Skeletal muscle satellite cell (primary cell): Measurements from ENCODE around the gene NGF.
"Not testable (repeated sequence)": the region's sequence is repeated elsewhere in the genome, so short reads cannot be mapped to it uniquely, and the experiment has no call there.

Experiments used
- H3K27me3 ChIP-seq: 2 replicates; pipeline ENCODE4 v1.7.0; 2013; ENCODE audit warnings: low read length; ENCODE audit not compliant: control insufficient read depth, insufficient read depth
- H3K36me3 ChIP-seq: 2 replicates; pipeline ENCODE4 v1.7.0; 2013; ENCODE audit warnings: mild to moderate bottlenecking, control low read depth, low read length; ENCODE audit not compliant: insufficient read depth
- H3K4me1 ChIP-seq: 2 replicates; pipeline ENCODE4 v1.7.0; 2013; ENCODE audit warnings: low read length; ENCODE audit not compliant: control insufficient read depth, insufficient read depth
- H3K4me2 ChIP-seq: 2 replicates; pipeline ENCODE4 v1.7.0; 2013; ENCODE audit warnings: mild to moderate bottlenecking, low read length
- H3K4me3 ChIP-seq: 2 replicates; pipeline ENCODE4 v1.7.0; 2013; ENCODE audit warnings: low read length
- H3K9ac ChIP-seq: 2 replicates; pipeline ENCODE4 v1.7.0; 2013; ENCODE audit warnings: mild to moderate bottlenecking, low read depth, low read length, moderate library complexity
- H3K9me3 ChIP-seq: replicated peaks from 2 replicates; pipeline ENCODE4 v1.7.0; 2013; ENCODE audit warnings: mild to moderate bottlenecking, control low read depth, low read length

The NGF gene

DNA sequence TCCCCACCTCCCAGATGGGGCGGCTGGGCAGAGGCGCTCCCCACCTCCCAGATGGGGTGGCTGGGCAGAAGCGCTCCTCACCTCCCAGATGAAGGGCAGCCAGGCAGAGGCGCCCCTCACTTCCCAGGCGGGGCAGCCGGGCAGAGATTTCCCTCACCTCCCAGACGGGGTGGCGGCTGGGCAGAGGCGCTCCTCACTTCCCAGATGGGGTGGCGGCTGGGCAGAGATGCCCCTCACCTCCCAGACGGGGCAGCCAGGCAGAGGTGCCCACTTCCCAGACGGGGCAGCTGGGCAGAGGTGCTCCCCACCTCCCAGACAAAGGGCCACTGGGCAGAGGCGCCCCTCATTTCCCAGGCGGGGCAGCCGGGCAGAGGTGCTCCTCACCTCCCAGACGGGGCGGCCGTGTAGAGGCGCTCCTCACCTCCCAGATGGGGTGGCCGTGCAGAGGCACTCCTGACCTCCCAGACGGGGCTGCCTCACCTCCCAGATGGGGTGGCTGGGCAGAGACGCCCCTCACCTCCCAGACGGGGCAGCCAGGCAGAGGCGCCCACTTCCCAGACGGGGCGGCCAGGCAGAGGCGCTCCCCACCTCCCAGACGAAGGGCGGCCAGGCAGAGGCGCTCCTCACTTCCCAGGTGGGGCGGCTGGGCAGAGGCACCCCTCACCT lies 21.9 kb upstream of the NGF start:
- H3K27me3 ChIP-seq, H3K4me2 ChIP-seq, H3K9ac ChIP-seq, H3K4me3 ChIP-seq, H3K36me3 ChIP-seq, H3K4me1 ChIP-seq, H3K9me3 ChIP-seq: not testable (repeated sequence)

DNA sequence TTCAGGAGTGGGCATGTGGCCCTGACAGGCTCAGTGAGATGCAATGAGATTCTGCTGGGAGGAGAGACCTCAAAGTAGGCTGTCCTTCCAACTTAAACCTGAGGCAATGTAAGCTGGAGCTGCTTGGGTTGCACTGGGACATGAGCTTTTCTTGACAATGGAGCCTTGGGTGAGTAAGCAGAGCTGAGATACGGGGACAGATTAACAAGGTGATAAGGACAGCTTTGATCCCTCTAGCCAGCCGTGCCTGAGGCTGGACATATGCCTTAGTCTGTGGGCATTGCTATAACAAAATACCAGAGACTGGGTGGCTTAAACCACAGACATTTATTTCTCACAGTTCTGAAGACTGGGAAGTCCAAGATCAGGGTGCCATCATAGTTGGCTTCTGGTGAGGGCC lies 18.3 kb upstream of the NGF start:
- H3K4me1 ChIP-seq = no peaks in the 10 kb centered on the region
- no peak overlapping the region for H3K4me2 ChIP-seq
- no peaks in the 10 kb centered on the region for H3K36me3 ChIP-seq
- H3K9ac ChIP-seq = no peak overlapping the region
- H3K9me3 ChIP-seq = no peaks in the 10 kb centered on the region
- peaks cover 7% of the 10 kb centered on the region for H3K27me3 ChIP-seq
- H3K4me3 ChIP-seq = no peak overlapping the region

DNA sequence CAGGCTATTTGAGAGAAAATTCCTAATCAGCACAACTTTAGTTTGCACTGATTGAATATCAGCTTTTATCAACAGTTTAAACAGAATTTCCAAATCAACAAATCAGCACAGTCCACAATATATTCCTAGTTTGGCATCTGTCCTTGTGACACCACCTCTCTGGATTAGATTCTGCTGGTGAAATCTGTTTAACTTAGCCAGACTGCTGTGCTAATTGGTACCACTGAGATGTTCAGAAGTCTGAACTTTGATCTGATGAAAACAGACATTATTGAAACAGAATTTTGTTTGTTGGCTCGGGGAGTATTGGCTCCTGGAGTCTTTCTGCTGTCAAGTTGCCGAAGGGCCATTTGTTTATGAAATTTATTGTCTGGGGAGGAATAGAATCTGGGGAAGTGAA lies 17.0 kb upstream of the NGF start:
- peaks cover 7% of the 10 kb centered on the region for H3K27me3 ChIP-seq
- no peak overlapping the region for H3K4me2 ChIP-seq

DNA sequence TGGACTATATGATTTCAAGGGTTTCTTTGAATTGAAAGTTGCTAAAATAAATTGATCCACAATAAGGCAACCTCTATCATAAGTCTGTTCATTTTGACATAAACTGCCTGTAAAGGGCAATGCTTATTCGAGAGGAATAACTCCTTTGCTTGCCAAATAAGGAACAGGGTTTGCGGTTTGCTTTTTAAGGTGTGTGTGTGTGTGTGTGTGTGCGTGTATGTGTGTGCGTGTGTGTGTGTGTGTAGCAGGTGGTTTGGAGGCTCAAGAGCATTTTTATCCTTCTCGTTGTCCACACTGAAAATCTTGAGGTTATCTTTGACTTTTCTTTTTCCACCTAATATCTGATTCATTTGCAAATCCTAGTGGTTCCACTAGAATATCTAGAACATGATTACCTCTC lies 13.1 kb upstream of the NGF start:
- no peaks in the 10 kb centered on the region for H3K36me3 ChIP-seq
- no peaks in the 10 kb centered on the region for H3K4me1 ChIP-seq
- no peak overlapping the region for H3K9ac ChIP-seq
- H3K27me3 ChIP-seq = peaks cover 7% of the 10 kb centered on the region
- no peak overlapping the region for H3K4me2 ChIP-seq
- no peaks in the 10 kb centered on the region for H3K9me3 ChIP-seq
- H3K4me3 ChIP-seq = no peak overlapping the region

More for the DNA sequence above, 17.0 kb upstream of the NGF start:
- Histone ChIP-seq H3K9ac (no peak overlapping the region), H3K4me1 (no peaks in the 10 kb centered on the region), H3K9me3 (no peaks in the 10 kb centered on the region), H3K4me3 (no peak overlapping the region), H3K36me3 (no peaks in the 10 kb centered on the region)

DNA sequence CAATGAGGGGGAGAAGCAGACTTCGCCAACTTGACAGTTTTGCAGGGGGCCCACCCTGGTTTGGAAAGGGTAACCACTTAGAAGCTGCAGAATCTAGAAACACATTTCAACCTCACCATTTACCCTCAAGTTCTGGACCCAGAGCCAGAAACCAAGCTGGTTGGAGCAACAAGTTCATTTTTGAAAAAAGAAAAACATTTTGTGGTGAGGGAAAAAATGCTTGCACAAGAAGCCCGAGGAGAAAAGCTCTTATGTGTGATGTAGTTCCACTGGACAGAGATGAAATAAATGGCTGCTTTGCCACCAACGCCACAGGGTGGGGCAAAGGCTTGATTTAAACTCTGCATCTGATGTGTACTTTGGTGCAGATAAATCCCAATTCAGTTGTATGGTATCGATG lies 10.6 kb upstream of the NGF start:
- Histone ChIP-seq H3K4me2 (no peak overlapping the region), H3K9ac (no peak overlapping the region), H3K4me3 (no peak overlapping the region), H3K4me1 (no peaks in the 10 kb centered on the region), H3K27me3 (peaks cover 9% of the 10 kb centered on the region), H3K36me3 (no peaks in the 10 kb centered on the region), H3K9me3 (no peaks in the 10 kb centered on the region)

DNA sequence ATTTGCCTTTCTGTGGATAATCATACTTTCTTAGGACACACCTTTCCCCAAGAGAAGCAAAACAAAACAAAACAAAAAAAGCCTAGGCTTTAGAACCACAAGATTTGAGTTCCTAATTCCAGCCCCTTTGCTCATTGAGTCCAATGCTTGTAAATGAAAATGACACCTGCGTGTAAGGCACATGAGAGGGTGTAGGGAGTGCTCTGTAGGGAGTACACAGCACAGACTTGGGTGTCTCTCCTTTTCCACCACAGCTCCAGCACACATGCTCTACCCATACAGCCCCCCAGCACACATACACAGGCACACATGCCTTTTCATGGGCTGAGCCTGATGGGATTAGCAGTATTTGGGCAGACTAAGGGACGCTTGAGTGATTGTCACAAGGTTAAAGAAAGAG lies 9.2 kb upstream of the NGF start:
- H3K4me1 ChIP-seq = no peaks in the 10 kb centered on the region
- H3K4me2 ChIP-seq = no peak overlapping the region
- no peak overlapping the region for H3K9ac ChIP-seq
- no peaks in the 10 kb centered on the region for H3K9me3 ChIP-seq
- no peaks in the 10 kb centered on the region for H3K36me3 ChIP-seq
- H3K27me3 ChIP-seq = peaks cover 5% of the 10 kb centered on the region
- H3K4me3 ChIP-seq = no peak overlapping the region

DNA sequence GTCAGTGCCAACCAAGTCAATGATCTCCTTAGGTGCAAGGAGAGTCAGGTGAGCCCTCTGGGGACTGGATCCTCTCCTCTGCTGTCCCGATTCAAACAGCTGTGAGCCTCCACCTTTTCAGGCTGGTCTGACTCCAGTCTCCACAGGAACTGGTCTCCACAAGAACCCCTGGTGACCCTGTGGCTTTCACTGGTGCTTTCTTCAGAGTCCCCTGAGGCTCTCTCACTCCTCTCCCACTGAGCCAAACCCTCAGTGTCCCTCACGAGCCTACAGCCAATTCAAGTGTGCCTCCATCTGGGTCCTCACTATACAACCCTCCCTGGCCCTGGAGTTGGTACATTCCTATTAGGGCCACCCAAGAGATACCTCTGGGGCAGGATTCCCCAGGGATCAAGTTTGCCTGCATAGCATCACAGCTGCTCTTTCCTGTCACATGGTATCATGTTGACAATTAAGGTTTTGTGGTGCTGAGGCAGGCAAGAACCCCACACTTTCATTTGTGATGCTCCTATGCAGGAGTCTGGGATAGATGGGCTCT lies 5.2 kb upstream of the NGF start:
- no peaks in the 10 kb centered on the region for H3K36me3 ChIP-seq
- no peak overlapping the region for H3K4me3 ChIP-seq
- no peak overlapping the region for H3K4me2 ChIP-seq
- H3K27me3 ChIP-seq = peaks cover 20% of the 10 kb centered on the region
- no peaks in the 10 kb centered on the region for H3K4me1 ChIP-seq
- H3K9me3 ChIP-seq = no peaks in the 10 kb centered on the region
- no peak overlapping the region for H3K9ac ChIP-seq

DNA sequence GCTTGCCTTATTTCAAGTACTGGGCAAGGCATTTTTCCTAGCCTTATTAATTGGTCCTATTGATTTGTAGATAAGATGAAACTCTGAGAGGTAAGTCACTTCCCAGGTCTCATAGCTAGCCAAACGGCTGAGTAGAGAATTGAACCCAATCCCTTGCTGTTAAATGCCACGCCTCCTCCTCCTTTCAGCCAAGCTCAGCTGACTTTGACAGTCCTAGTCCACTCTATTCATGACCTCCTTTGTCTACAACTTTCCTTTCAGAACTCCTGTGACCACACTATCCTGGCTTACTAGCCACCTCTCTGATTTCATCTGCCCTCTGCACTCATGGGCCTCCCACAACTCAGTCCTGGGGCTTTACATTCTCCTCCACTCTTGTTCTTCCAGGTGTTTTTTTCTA lies 3.9 kb upstream of the NGF start:
- no peaks in the 10 kb centered on the region for H3K9me3 ChIP-seq
- H3K4me1 ChIP-seq = peaks cover 9% of the 10 kb centered on the region
- H3K9ac ChIP-seq = no peak overlapping the region
- peaks cover 21% of the 10 kb centered on the region for H3K27me3 ChIP-seq
- no peak overlapping the region for H3K4me3 ChIP-seq
- no peak overlapping the region for H3K4me2 ChIP-seq
- no peaks in the 10 kb centered on the region for H3K36me3 ChIP-seq

DNA sequence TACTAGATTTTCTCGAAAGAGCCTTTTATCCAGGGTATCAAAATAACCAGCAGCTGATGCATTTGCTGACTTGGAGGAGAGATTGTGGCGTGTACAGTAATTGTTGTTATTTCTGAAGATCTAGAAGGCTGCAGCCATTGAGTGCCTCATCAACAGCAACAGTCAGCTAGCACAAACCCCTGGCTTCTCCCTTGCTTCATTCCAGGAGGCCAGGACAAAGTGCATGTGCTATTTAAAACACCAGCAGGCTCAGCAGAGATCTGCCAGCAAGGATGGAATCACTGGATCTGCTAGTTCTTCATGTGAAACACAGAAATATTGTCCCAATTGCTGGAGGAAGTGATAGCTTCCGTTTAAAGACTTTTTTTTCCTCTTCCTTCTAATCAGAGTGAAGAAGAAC lies 2.8 kb upstream of the NGF start:
- H3K27me3 ChIP-seq = peaks cover 21% of the 10 kb centered on the region
- H3K4me1 ChIP-seq = peaks cover 9% of the 10 kb centered on the region

DNA sequence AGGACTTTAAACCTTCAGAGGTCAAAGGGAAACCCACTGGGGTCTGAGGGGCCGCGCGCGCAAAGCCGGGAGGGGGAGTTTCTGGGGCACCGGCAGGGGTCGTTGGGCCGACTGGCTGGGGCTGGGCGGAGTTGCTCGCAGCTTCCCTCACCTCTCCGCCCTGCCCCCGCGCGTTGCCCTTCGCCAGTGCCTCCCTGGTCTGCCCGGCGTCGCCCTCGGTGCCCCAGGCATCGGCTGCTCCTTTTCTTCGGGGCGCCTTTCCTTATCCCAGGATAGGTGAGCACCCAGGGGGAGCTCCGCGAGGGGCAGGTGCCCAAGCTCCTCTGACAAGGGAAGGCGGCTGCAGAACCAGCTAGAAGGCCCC lies 390 bp upstream of the NGF start:
- H3K4me2 ChIP-seq = peak overlapping the region; percentile 100
- H3K4me1 ChIP-seq = peaks cover 9% of the 10 kb centered on the region
- H3K9me3 ChIP-seq = no peaks in the 10 kb centered on the region
- H3K27me3 ChIP-seq = peaks cover 19% of the 10 kb centered on the region
- H3K9ac ChIP-seq = no peak overlapping the region
- no peaks in the 10 kb centered on the region for H3K36me3 ChIP-seq
- H3K4me3 ChIP-seq = peak overlapping the region; percentile 81

More for the DNA sequence above, 2.8 kb upstream of the NGF start:
- no peak overlapping the region for H3K4me2 ChIP-seq
- H3K36me3 ChIP-seq = no peaks in the 10 kb centered on the region
- H3K9me3 ChIP-seq = no peaks in the 10 kb centered on the region
- H3K4me3 ChIP-seq = no peak overlapping the region
- no peak overlapping the region for H3K9ac ChIP-seq

DNA sequence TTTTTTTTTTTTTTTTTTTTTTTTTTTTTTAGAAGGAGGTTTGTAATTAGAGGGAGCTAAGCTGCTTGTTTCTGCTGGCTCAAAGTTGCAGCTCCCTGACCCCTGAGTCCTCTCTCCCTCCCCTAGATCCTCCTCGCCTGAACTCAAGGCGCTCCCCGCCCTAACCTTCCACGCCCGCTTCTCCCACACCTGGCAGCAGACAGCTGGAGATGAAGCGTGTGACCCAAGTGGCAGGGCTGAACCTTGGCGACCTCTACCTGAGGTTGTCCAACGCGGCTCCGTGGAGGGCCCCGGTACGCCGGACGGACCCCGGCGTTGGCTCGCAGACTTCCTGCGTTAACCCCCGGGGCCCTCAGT lies 795 bp downstream of the NGF start:
- H3K27me3 ChIP-seq = peaks cover 19% of the 10 kb centered on the region
- no peaks in the 10 kb centered on the region for H3K36me3 ChIP-seq
- H3K9me3 ChIP-seq = no peaks in the 10 kb centered on the region
- peaks cover 9% of the 10 kb centered on the region for H3K4me1 ChIP-seq
- H3K4me3 ChIP-seq = peak overlapping the region; percentile 81
- peak overlapping the region; percentile 62 for H3K9ac ChIP-seq
- H3K4me2 ChIP-seq = peak overlapping the region; percentile 100

DNA sequence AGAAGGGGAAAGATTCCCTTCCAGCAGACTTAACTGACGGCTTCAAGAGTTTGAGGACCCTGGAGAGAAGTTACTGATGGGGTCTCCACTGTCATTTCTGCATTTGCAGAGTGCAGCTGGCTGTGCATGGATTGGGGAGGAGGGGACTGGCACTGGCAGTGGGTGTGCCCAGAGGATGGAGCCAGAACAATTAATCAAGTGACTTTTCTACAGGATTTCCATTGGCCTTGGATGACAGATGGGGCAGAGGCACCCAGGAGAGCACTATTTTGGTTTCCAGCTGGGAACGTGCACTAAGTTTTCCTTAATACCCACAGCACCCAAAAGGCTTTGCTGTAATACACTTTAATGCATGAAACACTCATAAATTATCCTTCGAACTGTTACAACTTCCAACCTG lies 1.3 kb downstream of the NGF start:
- no peaks in the 10 kb centered on the region for H3K9me3 ChIP-seq
- peaks cover 13% of the 10 kb centered on the region for H3K4me1 ChIP-seq
- no peak overlapping the region for H3K4me3 ChIP-seq
- H3K36me3 ChIP-seq = no peaks in the 10 kb centered on the region
- peaks cover 19% of the 10 kb centered on the region for H3K27me3 ChIP-seq
- no peak overlapping the region for H3K4me2 ChIP-seq
- no peak overlapping the region for H3K9ac ChIP-seq
